ENCODE measurements around the gene PAIP2B.

DNA sequence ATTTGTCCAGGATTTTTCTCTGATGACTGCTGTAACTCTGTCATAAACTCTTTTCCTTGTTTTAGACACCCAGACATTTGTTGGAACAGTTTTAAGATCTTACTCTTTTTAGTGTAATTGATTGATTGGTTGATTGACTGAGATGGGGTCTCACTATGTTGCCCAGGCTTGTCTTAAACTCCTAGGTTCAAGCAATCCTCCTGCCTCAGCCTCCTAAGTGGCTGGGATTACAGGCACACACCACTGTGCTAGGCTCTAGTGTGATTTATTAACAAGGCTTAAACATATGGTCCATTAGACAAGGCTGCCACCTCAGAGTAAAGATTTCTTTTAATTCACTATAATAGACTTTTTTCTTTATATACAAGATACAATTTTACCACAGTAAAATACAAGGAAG is 2.0 kb downstream of the PAIP2B start:
- TF ChIP-seq POLR2A (IDR thresholded peaks at IDR 0.05; ENCODE audit: low read depth): no peak
- TF ChIP-seq, protein P1, sequence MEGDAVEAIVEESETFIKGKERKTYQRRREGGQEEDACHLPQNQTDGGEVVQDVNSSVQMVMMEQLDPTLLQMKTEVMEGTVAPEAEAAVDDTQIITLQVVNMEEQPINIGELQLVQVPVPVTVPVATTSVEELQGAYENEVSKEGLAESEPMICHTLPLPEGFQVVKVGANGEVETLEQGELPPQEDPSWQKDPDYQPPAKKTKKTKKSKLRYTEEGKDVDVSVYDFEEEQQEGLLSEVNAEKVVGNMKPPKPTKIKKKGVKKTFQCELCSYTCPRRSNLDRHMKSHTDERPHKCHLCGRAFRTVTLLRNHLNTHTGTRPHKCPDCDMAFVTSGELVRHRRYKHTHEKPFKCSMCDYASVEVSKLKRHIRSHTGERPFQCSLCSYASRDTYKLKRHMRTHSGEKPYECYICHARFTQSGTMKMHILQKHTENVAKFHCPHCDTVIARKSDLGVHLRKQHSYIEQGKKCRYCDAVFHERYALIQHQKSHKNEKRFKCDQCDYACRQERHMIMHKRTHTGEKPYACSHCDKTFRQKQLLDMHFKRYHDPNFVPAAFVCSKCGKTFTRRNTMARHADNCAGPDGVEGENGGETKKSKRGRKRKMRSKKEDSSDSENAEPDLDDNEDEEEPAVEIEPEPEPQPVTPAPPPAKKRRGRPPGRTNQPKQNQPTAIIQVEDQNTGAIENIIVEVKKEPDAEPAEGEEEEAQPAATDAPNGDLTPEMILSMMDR (IDR thresholded peaks at IDR 0.05): no peak

All from esophagus muscularis mucosa (tissue), 3 donors.